Measurements from ENCODE around the gene RAP2A.
A peak's percentile ranks its signal among the peaks of the same experiment; 100 is the strongest.

RAP2A gene

DNA sequence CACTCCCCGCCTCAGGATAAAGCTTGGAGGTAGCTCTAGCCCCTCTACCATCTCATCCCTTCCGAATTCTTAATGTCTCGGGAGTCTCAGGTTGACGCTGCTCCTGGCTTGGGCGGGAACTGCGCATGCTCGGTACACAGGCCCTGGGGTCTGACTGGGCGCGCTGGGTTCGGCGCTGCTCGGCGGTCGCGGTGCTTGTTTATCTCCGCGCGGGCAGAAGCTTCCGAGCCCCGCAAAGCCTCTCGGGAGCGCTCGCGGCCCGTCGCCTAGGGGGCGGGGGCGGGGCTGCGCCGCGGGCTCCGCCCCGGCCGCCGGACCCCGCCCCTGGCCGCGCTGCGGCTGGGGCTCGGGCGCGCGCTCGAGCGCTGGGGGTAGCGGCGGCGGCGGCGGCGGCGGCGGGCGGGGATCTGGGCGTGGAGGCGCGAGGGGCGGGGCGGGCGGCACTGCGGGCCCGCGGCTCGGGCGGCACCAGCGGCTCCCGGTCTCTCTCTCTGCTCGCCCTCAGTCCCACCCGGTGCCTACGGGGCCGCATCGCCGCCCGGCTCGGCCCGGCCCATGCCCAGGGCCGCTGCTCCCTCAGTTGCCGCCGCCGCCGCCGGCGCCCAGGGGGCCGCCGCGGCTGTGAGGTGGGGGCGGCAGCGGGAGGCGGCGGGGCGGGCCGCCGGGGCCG is at the start of gene RAP2A:
Gene RAP2A, plus strand, starts transcription at position 443 of the 670 bp plus-strand sequence. CDS start 302 bp downstream, outside the sequence.
- peak; percentile 67 for DNase-seq (ENCODE audit: extremely low read depth, low read depth)
- TF ChIP-seq, protein P1, sequence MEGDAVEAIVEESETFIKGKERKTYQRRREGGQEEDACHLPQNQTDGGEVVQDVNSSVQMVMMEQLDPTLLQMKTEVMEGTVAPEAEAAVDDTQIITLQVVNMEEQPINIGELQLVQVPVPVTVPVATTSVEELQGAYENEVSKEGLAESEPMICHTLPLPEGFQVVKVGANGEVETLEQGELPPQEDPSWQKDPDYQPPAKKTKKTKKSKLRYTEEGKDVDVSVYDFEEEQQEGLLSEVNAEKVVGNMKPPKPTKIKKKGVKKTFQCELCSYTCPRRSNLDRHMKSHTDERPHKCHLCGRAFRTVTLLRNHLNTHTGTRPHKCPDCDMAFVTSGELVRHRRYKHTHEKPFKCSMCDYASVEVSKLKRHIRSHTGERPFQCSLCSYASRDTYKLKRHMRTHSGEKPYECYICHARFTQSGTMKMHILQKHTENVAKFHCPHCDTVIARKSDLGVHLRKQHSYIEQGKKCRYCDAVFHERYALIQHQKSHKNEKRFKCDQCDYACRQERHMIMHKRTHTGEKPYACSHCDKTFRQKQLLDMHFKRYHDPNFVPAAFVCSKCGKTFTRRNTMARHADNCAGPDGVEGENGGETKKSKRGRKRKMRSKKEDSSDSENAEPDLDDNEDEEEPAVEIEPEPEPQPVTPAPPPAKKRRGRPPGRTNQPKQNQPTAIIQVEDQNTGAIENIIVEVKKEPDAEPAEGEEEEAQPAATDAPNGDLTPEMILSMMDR (IDR thresholded peaks at IDR 0.05; ENCODE audit: low read depth, low read length, missing control alignments): no peak
- H3K4me3 ChIP-seq (replicated peaks; ENCODE audit: low read depth, low read length): peak within 1 kb of the TSS; percentile 84

DNA sequence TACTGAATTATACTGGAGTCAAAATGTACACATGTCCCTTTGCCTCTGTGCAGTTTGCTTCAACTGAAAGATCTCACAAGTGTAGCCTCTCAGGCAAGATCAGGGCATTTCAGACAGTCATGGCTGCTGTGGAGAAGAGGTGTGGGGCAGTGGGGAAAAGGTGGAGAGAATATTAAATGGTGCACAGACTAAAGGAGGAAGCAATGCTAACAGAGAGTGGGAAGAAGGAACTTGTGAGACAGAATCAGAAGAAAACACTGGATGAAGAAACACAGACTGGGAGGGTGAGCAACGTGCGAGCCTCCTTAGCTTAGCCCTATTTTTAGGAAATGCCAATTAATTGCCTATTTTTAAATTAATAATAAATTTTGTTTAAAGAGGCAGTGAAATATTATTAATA is 49.6 kb upstream of the RAP2A start:
- TF ChIP-seq, protein P1 (IDR thresholded peaks at IDR 0.05; ENCODE audit: low read depth, low read length, missing control alignments): no peak
- no peak overlapping the region for H3K4me3 ChIP-seq (replicated peaks; ENCODE audit: low read depth, low read length)
- DNase-seq (ENCODE audit: extremely low read depth, low read depth): no peak

DNA sequence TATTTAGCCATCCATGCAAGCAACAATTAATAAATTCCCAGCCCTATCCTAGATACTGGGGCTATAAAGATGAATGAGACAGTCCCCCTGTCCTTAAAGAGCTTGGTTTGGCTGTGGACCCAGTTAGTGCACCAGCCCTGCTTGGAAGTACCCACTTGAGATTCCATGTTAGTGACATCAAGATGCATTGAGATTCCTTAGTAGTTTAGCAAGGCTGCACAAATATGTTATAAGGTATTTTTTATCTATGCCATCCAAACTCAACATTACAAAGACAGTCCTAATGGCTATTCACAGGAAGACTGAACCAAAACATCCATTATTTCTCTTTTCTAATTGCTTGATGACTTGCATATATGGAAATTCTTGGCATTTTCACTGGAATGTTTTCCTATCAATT is 48.8 kb upstream of the RAP2A start:
- TF ChIP-seq, protein P1 (IDR thresholded peaks at IDR 0.05; ENCODE audit: low read depth, low read length, missing control alignments): no peak
- no peak for DNase-seq (ENCODE audit: extremely low read depth, low read depth)
- H3K4me3 ChIP-seq (replicated peaks; ENCODE audit: low read depth, low read length): no peak overlapping the region

DNA sequence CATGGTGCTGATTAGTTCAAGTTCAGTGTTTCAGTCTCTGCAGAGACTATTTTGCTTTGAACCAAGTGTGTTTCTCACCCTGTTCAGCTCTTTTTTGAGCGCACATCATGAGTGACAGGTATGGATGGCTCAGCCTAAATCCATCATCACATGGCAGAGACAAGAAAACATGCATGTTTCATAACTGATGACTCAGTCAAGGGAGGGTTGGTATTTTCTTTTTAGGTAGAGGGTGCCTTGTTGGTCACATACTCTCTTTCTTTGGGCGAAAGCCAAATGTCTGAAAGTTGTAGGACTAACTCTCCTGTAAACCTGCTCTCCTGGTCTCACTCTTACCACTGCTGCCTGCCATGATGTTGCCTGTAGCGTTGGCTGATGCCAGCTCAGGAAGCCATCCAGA is 48.1 kb upstream of the RAP2A start:
- TF ChIP-seq, protein P1 (IDR thresholded peaks at IDR 0.05; ENCODE audit: low read depth, low read length, missing control alignments): no peak
- no peak overlapping the region for H3K4me3 ChIP-seq (replicated peaks; ENCODE audit: low read depth, low read length)
- no peak for DNase-seq (ENCODE audit: extremely low read depth, low read depth)

DNA sequence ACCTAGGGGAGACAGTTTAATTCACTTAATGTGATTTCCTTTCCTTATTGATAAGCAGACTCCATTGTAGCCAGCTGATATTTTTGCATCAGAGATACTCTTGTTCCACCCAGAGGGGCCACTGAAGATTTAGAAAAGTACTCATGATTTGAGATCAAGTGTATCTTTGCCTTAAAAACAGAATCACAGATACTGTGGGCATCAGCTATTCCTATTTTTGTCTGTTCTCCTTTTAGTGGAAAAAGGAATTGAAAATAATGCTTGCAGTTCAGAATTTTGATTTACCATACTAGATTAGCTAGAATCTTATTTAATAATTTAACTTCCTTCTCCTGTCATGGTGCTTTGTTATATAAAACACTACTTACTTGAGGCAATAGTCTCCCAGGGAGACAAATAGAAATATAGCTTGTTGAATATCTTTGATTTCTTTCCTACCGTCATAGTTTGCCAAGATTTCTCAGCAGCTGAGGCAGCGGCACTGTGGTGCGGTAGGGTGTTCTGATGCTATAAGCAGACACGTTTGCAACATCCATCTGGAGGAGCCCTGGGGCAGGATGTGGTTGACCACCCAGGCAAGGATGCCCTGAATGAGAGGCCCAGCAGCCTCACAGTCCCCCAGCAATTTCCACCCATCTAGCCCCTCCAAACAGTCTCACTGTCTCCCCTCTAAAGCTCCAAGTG is 47.0 kb upstream of the RAP2A start:
- no peak for DNase-seq (ENCODE audit: extremely low read depth, low read depth)
- TF ChIP-seq, protein P1 (IDR thresholded peaks at IDR 0.05; ENCODE audit: low read depth, low read length, missing control alignments): no peak
- H3K4me3 ChIP-seq (replicated peaks; ENCODE audit: low read depth, low read length): no peak overlapping the region

DNA sequence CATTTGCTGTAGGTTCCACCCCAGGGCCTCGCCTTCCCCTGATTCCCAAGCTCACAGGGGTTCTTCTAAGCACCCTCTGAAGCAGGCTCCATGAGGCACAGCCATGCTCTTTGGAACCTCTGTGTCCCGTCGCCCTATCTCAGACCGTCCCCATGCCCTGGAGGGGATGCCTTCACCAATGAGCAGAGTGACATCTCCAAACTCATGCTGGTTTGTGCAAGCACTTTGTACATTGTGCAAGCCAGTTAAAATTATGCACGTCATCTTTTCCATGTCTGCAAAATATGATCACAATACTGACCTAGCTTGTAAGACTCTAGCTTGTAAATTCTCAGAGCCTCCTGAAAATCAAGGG is 46.5 kb upstream of the RAP2A start:
- DNase-seq (ENCODE audit: extremely low read depth, low read depth): no peak
- no peak overlapping the region for H3K4me3 ChIP-seq (replicated peaks; ENCODE audit: low read depth, low read length)
- TF ChIP-seq, protein P1 (IDR thresholded peaks at IDR 0.05; ENCODE audit: low read depth, low read length, missing control alignments): no peak
